Esophagus muscularis mucosa (tissue), 3 donors: ENCODE data around the gene SRPRA.

Source experiments
- POLR2A ChIP-seq: fragments of 450-650 bp; IDR thresholded peaks from one replicate; pipeline ENCODE4 v1.6.1; 2017; ENCODE audit warnings: antibody characterized with exemption, moderate library complexity, mild to moderate bottlenecking, low read depth
- TF ChIP-seq, protein P1 (sequence below), 3 experiments: fragments of 200-600 bp in 2 of 3; fragments of 450-650 bp in 1 of 3; sonication (generic) in 2 of 3; IDR thresholded peaks; one replicate each; pipeline ENCODE4 v1.5.1; 2017 to 2019; ENCODE audit warnings: antibody characterized with exemption in 3 of 3, mild to moderate bottlenecking in 2 of 3, moderate library complexity in 1 of 3

DNA sequence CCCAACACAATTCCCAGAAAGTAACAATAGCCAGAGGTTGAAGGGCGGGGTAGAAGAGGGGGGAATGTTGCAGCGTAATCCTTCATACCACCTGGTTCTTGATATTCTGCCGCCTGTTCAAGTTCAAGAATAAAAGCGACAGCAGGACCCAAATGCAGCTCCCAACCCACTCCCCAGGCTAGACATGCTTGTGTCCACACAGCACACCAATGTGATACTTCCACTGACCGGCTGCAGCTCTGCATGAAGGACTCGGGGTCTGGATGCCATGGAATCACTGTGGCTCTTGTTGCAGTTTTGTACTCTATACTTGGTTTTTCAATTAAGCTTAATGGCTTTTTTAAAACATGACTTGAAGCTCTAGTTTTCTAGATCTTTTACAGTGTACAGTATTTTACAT lies 6.5 kb downstream of the SRPRA start:
- TF ChIP-seq, protein P1, sequence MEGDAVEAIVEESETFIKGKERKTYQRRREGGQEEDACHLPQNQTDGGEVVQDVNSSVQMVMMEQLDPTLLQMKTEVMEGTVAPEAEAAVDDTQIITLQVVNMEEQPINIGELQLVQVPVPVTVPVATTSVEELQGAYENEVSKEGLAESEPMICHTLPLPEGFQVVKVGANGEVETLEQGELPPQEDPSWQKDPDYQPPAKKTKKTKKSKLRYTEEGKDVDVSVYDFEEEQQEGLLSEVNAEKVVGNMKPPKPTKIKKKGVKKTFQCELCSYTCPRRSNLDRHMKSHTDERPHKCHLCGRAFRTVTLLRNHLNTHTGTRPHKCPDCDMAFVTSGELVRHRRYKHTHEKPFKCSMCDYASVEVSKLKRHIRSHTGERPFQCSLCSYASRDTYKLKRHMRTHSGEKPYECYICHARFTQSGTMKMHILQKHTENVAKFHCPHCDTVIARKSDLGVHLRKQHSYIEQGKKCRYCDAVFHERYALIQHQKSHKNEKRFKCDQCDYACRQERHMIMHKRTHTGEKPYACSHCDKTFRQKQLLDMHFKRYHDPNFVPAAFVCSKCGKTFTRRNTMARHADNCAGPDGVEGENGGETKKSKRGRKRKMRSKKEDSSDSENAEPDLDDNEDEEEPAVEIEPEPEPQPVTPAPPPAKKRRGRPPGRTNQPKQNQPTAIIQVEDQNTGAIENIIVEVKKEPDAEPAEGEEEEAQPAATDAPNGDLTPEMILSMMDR (IDR thresholded peaks at IDR 0.05) = no peak
- TF ChIP-seq POLR2A = no peak
